NCI-H1436 (cell line): ENCODE results near the gene HYPK.
"Not testable (repeated sequence)": the region's sequence is repeated elsewhere in the genome, so short reads cannot be mapped to it uniquely, and the experiment has no call there.

Experiments
- DNase-seq: peaks from one replicate; lab custom pipeline; 2025; lab: John Stamatoyannopoulos, UW

The HYPK gene

DNA sequence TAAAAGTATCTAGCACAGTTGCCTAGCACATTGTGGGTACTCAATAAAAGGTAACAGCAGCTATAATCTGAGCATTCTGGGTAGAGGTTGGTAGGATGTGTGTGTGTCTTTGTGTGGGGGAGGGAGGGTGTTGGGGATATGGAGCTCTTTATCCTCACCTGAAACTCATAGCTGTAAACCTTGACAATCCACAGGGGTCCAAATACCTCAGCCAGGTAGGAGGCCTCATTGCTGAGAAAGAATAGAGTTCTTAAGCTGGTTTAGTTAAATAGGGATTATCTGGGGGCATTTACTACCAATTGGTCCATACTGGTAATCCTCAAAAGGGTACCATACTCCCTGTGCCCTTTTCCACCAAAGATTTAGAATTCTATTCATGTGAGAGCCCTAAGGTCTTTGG is 4.4 kb upstream of the HYPK start:
- no peak for DNase-seq

- DNase-seq, result no peak
Measured at GRCh38 chr15:43796566-43796965, 3.8 kb upstream of the HYPK start.

DNA sequence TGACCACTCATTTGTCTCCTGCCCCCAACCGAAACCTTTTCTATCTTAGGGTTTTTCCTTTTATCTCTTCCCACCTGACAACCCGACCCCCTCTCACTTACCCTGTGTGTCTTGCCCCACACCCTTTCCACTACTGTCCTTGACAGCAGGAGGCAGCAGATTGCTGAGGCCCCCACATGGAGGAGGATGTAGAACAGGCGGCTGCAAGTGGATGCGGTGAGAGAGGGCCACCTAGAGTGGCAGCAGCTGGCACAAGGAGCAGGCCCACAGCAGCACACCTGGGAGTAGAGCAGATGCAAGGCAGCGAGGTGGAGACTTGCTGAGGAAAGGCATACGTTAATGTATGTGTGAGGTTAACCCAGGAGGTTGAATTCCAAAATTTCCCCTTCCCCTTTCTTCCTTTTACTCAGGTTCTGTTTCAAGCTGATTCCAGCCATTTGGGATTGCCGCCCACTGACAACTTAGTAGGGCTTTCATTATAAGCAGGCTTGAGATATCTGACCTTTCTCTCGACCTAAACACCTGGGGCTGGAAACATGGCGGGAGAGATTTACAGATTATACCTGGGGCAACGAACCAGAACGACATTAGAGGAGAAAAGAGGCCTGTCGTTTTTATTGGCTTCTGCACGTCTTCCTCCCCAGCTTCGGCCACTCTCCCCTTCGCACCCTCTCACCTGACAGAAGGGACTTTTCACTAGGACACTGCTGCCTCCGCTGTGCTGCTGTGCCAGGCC is 1.0 kb upstream of the HYPK start:
- DNase-seq, result peak; percentile 9

DNA sequence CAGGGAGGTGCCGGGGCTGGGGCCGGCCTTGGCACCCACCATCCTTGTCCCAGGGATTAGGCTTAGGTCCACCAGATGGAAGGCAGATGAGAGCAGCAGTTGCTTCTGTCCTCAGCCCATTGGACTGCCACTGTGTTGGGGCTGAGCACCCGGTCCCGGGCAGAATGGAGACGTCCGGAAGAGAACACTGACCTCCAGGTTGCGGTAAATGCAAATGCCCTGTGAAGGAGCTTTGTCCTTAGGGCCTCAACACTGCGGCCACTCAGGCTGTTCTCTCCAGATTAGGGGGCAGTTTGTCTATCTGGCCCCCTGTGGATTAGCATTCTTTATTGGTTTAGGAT is 484 bp upstream of the HYPK start, which contains the start of gene SERINC4:
Gene SERINC4 (minus strand): TSS at position 276 of the 341 bp plus-strand sequence. CDS start 234 bp downstream, at position 42.
- DNase-seq, result no peak

- not testable (repeated sequence) for DNase-seq
Measured at GRCh38 chr15:43802676-43803075, 2.3 kb downstream of the HYPK start.

DNA sequence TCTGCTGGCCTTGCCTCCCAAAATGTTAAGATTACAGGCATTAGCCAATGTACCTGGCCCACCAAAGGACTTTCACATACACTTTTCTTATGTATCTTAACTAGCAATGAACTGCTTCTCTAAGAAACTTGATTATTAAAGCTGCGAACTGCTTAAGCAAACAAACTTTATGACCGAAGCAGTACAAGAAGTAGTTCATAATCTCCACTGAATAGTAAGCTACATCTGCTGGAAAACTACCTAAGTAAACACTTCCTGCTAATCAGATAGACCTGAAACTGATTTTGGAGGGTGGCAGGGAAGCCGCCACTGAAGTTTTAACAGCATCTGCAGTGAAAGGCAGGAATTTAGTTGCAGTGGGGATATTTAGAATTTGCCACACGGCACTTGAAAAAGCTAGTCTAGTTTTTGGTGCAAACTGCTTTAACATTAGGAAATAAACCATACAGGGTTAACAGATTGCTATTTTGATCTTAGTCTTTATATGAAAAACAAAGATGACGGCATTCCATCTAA is 8.1 kb downstream of the HYPK start:
- no peak for DNase-seq

GRCh38 chr15:43808960-43809678 is 8.7 kb downstream of the HYPK start:
- no peak for DNase-seq

- not testable (repeated sequence) for DNase-seq
Measured at GRCh38 chr15:43815064-43815463, 14.7 kb downstream of the HYPK start.

DNA sequence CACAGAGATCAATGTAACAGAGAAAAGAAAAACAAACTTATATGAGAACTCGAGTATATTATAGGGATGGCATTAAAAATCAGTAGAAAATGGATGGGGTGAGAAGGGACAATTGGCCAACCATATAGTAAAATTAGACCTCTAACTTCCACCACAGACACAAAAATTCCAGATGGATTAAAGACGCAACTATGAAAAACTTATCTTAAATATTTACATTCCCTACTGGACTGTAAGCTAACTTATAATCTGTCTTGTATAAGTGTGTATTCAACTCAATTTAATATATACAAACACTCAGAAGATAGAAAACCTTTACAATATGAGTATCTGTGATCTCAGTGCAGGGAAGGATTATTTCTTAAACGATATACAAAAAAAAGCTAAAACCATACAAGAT is 21.1 kb downstream of the HYPK start:
- DNase-seq, result no peak

GRCh38 chr15:43824302-43825246 is 24.2 kb downstream of the HYPK start, which contains the start of gene MFAP1:
MFAP1 (minus strand) TSS chr15:43824690; CDS start chr15:43824569, 121 bp downstream.
- peak; percentile 96 for DNase-seq

- DNase-seq, result not testable (repeated sequence)
Measured at GRCh38 chr15:43825305-43825704, 24.9 kb downstream of the HYPK start.

- no peak for DNase-seq
Measured at GRCh38 chr15:43826029-43826507, 25.7 kb downstream of the HYPK start.

DNA sequence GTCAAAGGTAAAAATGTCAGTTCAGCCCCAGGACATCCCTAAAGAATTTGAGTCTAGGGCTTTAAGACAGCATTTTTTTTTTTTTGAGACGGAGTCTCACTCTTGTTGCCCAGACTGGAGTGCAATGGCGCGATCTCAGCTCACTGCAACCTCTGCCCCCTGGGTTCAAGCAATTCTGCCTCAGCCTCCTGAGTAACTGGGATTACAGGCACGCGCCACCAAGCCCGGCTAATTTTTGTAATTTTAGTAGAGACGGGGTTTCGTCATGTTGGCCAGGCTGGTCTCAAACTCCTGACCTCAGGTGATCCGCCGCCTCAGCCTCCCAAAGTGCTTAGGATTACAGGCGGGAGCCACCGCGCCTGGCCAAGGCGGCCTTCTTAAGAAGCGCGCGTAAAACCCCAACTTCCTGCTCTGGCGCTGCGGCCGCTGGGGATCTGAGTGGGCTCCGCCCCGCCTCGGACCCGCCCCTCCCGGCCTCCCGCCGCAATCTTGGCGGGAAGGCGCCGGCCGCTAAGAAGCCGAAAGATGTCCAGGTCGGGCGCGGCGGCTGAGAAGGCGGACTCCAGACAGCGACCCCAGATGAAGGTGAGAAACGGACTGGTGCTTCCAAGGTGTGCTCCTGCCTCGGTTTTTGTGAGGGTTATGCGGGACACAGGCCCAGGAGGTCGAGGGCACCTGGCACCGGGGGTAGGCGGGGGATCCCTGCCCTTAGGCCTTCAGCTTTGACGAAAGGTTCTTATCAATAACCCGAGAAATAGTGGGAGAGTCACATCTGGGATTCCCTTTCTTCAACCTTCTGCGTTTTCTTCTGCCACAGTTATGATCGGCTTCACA is 26.3 kb downstream of the HYPK start, which contains the start of gene WDR76:
Gene WDR76 (plus strand): TSS at position 495 of the 834 bp plus-strand sequence. CDS start 31 bp downstream, at position 526.
- DNase-seq, result peak; percentile 85

- no peak for DNase-seq
Measured at GRCh38 chr15:43828061-43828657, 27.8 kb downstream of the HYPK start.

- DNase-seq, result not testable (repeated sequence)
Measured at GRCh38 chr15:43829951-43830540, 29.6 kb downstream of the HYPK start.

GRCh38 chr15:43830691-43831275 is 30.4 kb downstream of the HYPK start:
- not testable (repeated sequence) for DNase-seq

DNA sequence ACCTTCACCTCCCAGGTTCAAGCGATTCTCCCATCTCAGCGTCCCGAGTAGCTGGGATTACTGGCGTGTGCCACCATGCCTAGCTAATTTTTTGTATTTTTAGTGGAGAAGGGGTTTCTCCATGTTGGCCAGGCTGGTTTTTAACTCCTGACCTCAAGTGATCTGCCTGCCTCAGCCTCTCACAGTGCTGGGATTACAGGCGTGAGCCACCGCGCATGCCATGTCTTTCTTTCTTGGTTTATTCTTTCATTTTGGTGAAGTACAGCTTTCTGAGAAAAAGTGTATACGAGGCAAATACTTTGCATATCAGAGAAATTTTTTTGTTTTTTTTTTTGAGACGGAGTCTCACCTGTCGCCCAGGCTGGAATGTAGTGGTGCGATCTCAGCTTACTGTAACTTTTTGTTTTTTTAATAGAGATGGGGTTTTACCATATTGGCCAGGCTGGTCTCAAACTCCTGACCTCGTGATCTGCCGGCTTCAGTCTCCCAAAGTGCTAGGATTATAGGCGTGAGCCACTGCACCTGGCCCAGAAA is 31.2 kb downstream of the HYPK start:
- DNase-seq, result not testable (repeated sequence)

- DNase-seq, result not testable (repeated sequence)
Measured at GRCh38 chr15:43832485-43832884, 32.1 kb downstream of the HYPK start.

DNA sequence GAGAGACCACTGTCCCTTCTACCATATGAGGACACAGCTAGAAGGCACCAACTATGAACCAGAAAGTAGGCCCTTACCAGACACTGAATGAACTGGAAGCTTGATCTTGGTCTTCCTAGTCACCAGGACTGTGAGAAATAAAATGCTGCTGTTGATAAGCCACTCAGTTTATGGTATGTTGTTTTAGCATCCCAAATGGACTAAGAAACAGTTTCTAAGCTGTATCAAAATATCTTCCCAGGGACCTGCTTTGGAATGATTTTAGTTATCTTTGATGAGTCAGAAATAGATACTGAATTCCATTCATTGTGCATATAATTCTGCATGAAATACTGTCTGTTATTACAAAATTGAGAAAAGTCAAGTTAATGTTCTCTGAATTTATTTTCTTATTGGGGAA is 45.0 kb downstream of the HYPK start:
- no peak for DNase-seq
